HepG2 (cell line): ENCODE results near the gene JAM2. TPM values are rescaled to one million over a fixed set of nuclear protein-coding genes. Genes with fewer than 3 reads are reported as not detected.
A peak's percentile ranks its signal among the peaks of the same experiment; 100 is the strongest.

Experiments
- ATAC-seq: fragments of 200-7000 bp; cut with Tn5 transposase; 3 replicates; pipeline ENCODE4 v1.9.1; 2020; ENCODE audit warnings: mild to moderate bottlenecking, moderate library complexity
- BruUV-seq: library from RNA; stranded (reverse); fragments of 400-500 nt; replicated peaks from 2 replicates; lab custom pipeline; 2021; lab: Mats Ljungman, UMichigan
- CTCF ChIA-PET: fragments of 300-600 bp; formaldehyde crosslinking; extraction: SDS; loops from one replicate; lab custom pipeline; 2021; ENCODE audit warnings: low total read pairs, inconsistent platforms, low intra/inter-chr PET ratio; lab: Yijun Ruan, JAX
- POLR2A ChIA-PET: fragments of 350-600 bp; sonication (Branson Sonifier 250); formaldehyde crosslinking; loops from one replicate; lab custom pipeline; 2020; ENCODE audit warnings: antibody characterized with exemption, inconsistent platforms; lab: Yijun Ruan, JAX
- DNase-seq: peaks from one replicate; pipeline ENCODE4 v3.0.0-alpha.2; 2015; ENCODE audit warnings: low spot score
- FAIRE-seq: peaks from 3 replicates; lab custom pipeline; 2011; peaks lifted over from hg19 to GRCh38; lab: Jason Lieb, UNC
- H2AFZ ChIP-seq: one replicate; pipeline ENCODE4 v1.6.1; 2011; ENCODE audit warnings: low read length, inconsistent platforms
- H3K27ac ChIP-seq: fragments of 300-600 bp; 3 replicates; pipeline ENCODE4 v1.8.0; 2011; ENCODE audit warnings: mixed run types, mild to moderate bottlenecking, mixed read lengths, low read length, inconsistent platforms; ENCODE audit not compliant: insufficient read depth; ENCODE audit errors: extremely low read length
- H3K27me3 ChIP-seq, 2 experiments: fragments of 200-600 bp in 1 of 2; 2 replicates in 1 of 2; 3 replicates in 1 of 2; pipeline versions ENCODE4 v1.6.0 to v1.8.0; 2011; ENCODE audit warnings: low read length in 2 of 2, mild to moderate bottlenecking in 2 of 2, moderate library complexity in 2 of 2, inconsistent platforms in 1 of 2; ENCODE audit not compliant: insufficient read depth in 2 of 2, control insufficient read depth in 1 of 2
- H3K36me3 ChIP-seq, 2 experiments: fragments of 200-600 bp in 1 of 2; replicated peaks in 1 of 2; 2 replicates in 1 of 2; 3 replicates in 1 of 2; pipeline versions ENCODE4 v1.5.1 to v1.8.0; 2011; ENCODE audit warnings: low read length in 2 of 2, inconsistent platforms in 1 of 2; ENCODE audit not compliant: insufficient read depth in 2 of 2, control insufficient read depth in 1 of 2
- H3K4me1 ChIP-seq: 2 replicates; pipeline ENCODE4 v1.5.1; 2012; ENCODE audit warnings: low read length, inconsistent platforms; ENCODE audit not compliant: insufficient read depth
- H3K4me2 ChIP-seq: 2 replicates; pipeline ENCODE4 v1.6.0; 2011; ENCODE audit warnings: low read depth, low read length, inconsistent platforms
- H3K4me3 ChIP-seq, 3 experiments: fragments of 200-600 bp in 1 of 3; sonication (generic), shearing (Covaris generic) in 1 of 3; replicated peaks in 1 of 3; 2 replicates each; pipeline ENCODE4 v1.5.1; 2011 to 2016; ENCODE audit warnings: low read length in 3 of 3, inconsistent platforms in 2 of 3, low read depth in 2 of 3, mild to moderate bottlenecking in 2 of 3, control low read depth in 1 of 3, mixed read lengths in 1 of 3; ENCODE audit not compliant: insufficient read depth in 1 of 3
- H3K79me2 ChIP-seq: one replicate; pipeline ENCODE4 v1.6.1; 2011; ENCODE audit warnings: low read length, inconsistent platforms; ENCODE audit not compliant: insufficient read depth
- H3K9ac ChIP-seq: 2 replicates; pipeline ENCODE4 v1.6.0; 2011; ENCODE audit warnings: mild to moderate bottlenecking, low read depth, low read length, inconsistent platforms; ENCODE audit not compliant: insufficient read depth
- H3K9me3 ChIP-seq: 2 replicates; pipeline ENCODE4 v1.5.1; 2012; ENCODE audit warnings: mild to moderate bottlenecking, low read length
- H4K20me1 ChIP-seq: 2 replicates; pipeline ENCODE4 v1.6.0; 2011; ENCODE audit warnings: inconsistent platforms, mild to moderate bottlenecking, low read length, moderate library complexity; ENCODE audit not compliant: insufficient read depth
- CBX1 ChIP-seq: IDR thresholded peaks from one replicate; pipeline ENCODE4 v1.6.1; 2016; ENCODE audit warnings: antibody characterized with exemption, low read depth
- CHD2 ChIP-seq: IDR thresholded peaks from 2 replicates; pipeline ENCODE4 v1.6.1; 2011; ENCODE audit warnings: low read depth, low read length, improper control_type of control experiment
- JUNB ChIP-seq: sonication (generic); formaldehyde crosslinking; IDR thresholded peaks from 2 replicates; pipeline ENCODE4 v1.8.0; 2022; ENCODE audit warnings: missing genetic modification reagents, mild to moderate bottlenecking, borderline replicate concordance
- MYC ChIP-seq: sonication (generic); formaldehyde crosslinking; IDR thresholded peaks from 2 replicates; pipeline ENCODE4 v1.9.0; 2021; ENCODE audit warnings: missing genetic modification reagents, borderline replicate concordance
- NFATC3 ChIP-seq: sonication (generic); formaldehyde crosslinking; IDR thresholded peaks from 2 replicates; pipeline ENCODE4 v1.5.1; 2020; ENCODE audit warnings: mild to moderate bottlenecking, missing genetic modification reagents
- POLR2AphosphoS5 ChIP-seq: IDR thresholded peaks from 2 replicates; pipeline ENCODE4 v1.6.1; 2012; ENCODE audit warnings: low read depth, low read length
- ZGPAT ChIP-seq: IDR thresholded peaks from 2 replicates; pipeline ENCODE4 v1.6.1; 2016; ENCODE audit warnings: mild to moderate bottlenecking
- ZNF121 ChIP-seq: sonication (generic); formaldehyde crosslinking; IDR thresholded peaks from 2 replicates; pipeline ENCODE4 v1.5.0; 2020; ENCODE audit warnings: mild to moderate bottlenecking, missing genetic modification reagents
- WGBS: methylation state at CpG from one replicate; pipeline ENCODE4 v1.1.6; 2017; ENCODE audit warnings: low lambda C conversion rate; 5-methylcytosine and 5-hydroxymethylcytosine counted together
- in situ Hi-C: cut with HindIII; loops from 2 replicates; pipeline ENCODE4 v1.10.0; 2017; ENCODE audit warnings: low pct_unique_long_range_greater_than_20kb; ENCODE audit not compliant: extremely low pct_ligation_motif_present
- intact Hi-C: fragments of 100-400 bp; cut with micrococcal nuclease; formaldehyde crosslinking; loops from one replicate; pipeline ENCODE4 v1.10.0; 2022; ENCODE audit not compliant: unreplicated experiment
- polyA plus RNA-seq, 8 experiments: library from polyadenylated mRNA; depleted of rRNA in 3 of 8; stranded (reverse) in 7 of 8; unstranded in 1 of 8; fragments of >200 nt; fragmentation: Illumina TruSeq in 4 of 8; extraction: Trizol in 4 of 8; gene quantifications; 2 replicates each; pipeline versions ENCODE4 v1.2.1 to v1.2.3, GENCODE V29; 2011 to 2016; ENCODE audit warnings: low read depth in 4 of 8, missing spikeins in 1 of 8, mixed read lengths in 1 of 8; ENCODE audit not compliant: insufficient read depth in 1 of 8
- total RNA-seq, 5 experiments: library from RNA; depleted of rRNA; stranded (reverse); fragments of >200 nt; fragmentation: Illumina TruSeq; extraction: Trizol; gene quantifications; 2 replicates each; pipeline ENCODE4 v1.2.3, GENCODE V29; 2016; ENCODE audit warnings: low read depth in 1 of 5
- TF ChIP-seq, protein P1 (sequence below), 2 experiments: sonication (generic) in 1 of 2; formaldehyde crosslinking in 1 of 2; IDR thresholded peaks; 2 replicates each; pipeline versions ENCODE4 v1.4.0 to v1.6.1; 2016 to 2020; ENCODE audit warnings: borderline replicate concordance in 1 of 2, low read depth in 1 of 2, mild to moderate bottlenecking in 1 of 2, missing genetic modification reagents in 1 of 2
- TF ChIP-seq, protein P2 (sequence below): IDR thresholded peaks from 2 replicates; pipeline ENCODE4 v1.6.1; 2012; ENCODE audit warnings: low read depth, low read length, improper control_type of control experiment

Gene JAM2
- total and polyA plus RNA-seq, 2 of the 13 experiments (the other 11 are each of a cell fraction or from before 2014, with no cell fraction given) = 0.07 TPM; not detected in 1

DNA sequence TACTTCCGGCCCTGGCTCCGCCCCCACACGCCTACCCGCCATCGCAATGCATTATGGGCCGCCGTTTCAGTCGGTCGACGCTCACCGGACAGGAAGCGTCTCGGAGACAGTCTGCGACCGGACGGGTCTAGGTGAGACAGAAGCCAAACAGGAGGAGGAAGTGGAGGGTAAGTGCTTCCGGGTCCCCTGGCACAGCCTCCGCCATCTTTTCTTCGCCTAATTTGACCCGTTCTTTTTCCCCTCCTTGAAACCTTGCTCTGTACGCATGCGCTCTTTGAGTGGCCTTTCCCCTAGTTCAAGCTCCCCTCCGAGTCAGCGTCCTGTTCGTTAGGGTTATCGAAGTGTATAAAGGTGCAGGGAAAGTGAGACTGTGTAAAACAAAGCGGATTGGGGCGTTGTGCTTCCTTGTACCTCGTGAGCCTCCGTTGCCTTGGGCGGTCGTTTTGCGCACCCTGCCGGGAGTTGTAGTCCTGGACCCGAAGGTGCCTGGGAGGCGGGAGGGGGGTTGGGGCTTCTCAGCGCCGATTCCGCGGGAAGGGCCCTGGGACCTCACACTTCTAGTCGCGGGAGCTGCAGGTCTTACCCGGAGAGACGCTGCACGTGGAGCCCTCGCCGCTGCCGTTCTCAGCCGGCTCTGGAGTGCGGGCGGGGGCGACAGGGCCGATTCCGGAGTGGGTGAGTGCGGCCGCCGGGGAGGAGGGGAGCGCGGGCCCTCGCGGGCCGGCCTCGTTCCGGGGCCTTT is 96.0 kb downstream of the JAM2 start, which contains the start of the genes ATP5PF and GABPA (continued):
- TF ChIP-seq, protein P1, sequence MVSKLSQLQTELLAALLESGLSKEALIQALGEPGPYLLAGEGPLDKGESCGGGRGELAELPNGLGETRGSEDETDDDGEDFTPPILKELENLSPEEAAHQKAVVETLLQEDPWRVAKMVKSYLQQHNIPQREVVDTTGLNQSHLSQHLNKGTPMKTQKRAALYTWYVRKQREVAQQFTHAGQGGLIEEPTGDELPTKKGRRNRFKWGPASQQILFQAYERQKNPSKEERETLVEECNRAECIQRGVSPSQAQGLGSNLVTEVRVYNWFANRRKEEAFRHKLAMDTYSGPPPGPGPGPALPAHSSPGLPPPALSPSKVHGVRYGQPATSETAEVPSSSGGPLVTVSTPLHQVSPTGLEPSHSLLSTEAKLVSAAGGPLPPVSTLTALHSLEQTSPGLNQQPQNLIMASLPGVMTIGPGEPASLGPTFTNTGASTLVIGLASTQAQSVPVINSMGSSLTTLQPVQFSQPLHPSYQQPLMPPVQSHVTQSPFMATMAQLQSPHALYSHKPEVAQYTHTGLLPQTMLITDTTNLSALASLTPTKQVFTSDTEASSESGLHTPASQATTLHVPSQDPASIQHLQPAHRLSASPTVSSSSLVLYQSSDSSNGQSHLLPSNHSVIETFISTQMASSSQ (IDR thresholded peaks at IDR 0.05; ENCODE audit: low read depth) = no peak
- TF ChIP-seq, protein P1 (CRISPR knock-in tag; IDR thresholded peaks at IDR 0.05; ENCODE audit: borderline replicate concordance) = peak; percentile 80; the same call in 1 of the 2 replicates
- no peak for TF ChIP-seq ZNF121 (CRISPR knock-in tag)
- TF ChIP-seq, all 625 proteins: peak for 250

GRCh38 chr21:25735646-25736597 is 96.9 kb downstream of the JAM2 start:
- POLR2A ChIA-PET = interaction anchor here (1.4 to 2.2 kb wide), 2 partner anchors 127 to 130 kb away, joined by 6 to 9 read pairs; no protein-coding TSS in a partner anchor
- Histone ChIP-seq H3K4me2 (peak overlapping the region; percentile 81), H2AFZ (peak overlapping the region; percentile 74), H3K27ac (peak overlapping the region; percentile 100), H3K36me3 (peaks cover 2 to 5% of the 10 kb centered on the region in 2 experiments; a peak in 1 of 5 replicates), H3K27me3 (no peaks in the 10 kb centered on the region; a peak in 1 of 5 replicates), H3K79me2 (peaks cover 68% of the 10 kb centered on the region), H3K9ac (peak overlapping the region; percentile 100), H3K4me3 (peak overlapping the region; percentile 72 to 100 (median 96)), H4K20me1 (peaks cover 16% of the 10 kb centered on the region; the same call in 1 of the 2 replicates), H3K4me1 (peaks cover 32% of the 10 kb centered on the region), H3K9me3 (no peaks in the 10 kb centered on the region)
- ATAC-seq (peak; percentile 74), FAIRE-seq (no peak), DNase-seq (peak; percentile 80)
- intact Hi-C loops (loop anchor here (1.0 to 2.0 kb wide), 2 partner anchors 65 to 129 kb away; partner anchors contain the start of gene MRPL39), in situ Hi-C loops (no loop called here)
- CTCF ChIA-PET = interaction anchor here (1.6 kb wide), 1 partner anchor 66 kb away, joined by 5 read pairs; no protein-coding TSS in a partner anchor
- BruUV-seq = TSS peak; percentile 56
- WGBS = 1% methylated on average over 19 of the region's 48 CpGs
- TF ChIP-seq NFATC3 = no peak
- TF ChIP-seq, protein P2, sequence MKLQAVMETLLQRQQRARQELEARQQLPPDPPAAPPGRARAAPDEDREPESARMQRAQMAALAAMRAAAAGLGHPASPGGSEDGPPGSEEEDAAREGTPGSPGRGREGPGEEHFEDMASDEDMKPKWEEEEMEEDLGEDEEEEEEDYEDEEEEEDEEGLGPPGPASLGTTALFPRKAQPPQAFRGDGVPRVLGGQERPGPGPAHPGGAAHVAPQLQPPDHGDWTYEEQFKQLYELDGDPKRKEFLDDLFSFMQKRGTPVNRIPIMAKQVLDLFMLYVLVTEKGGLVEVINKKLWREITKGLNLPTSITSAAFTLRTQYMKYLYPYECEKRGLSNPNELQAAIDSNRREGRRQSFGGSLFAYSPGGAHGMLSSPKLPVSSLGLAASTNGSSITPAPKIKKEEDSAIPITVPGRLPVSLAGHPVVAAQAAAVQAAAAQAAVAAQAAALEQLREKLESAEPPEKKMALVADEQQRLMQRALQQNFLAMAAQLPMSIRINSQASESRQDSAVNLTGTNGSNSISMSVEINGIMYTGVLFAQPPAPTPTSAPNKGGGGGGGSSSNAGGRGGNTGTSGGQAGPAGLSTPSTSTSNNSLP = peak; percentile 4; the same call in 1 of the 2 replicates
- TF ChIP-seq CBX1 = no peak
- TF ChIP-seq JUNB (CRISPR knock-in tag) = no peak
- TF ChIP-seq CHD2 = peak; percentile 65
- 0 out of 2 replicates have a peak, but pooled peaks have one; percentile 31 for TF ChIP-seq POLR2AphosphoS5
- TF ChIP-seq ZGPAT = no peak
- TF ChIP-seq MYC = no peak
